Sciatic nerve (tissue), 2 donors: Measurements from ENCODE around the gene COL6A1. TPM values are rescaled to one million over a fixed set of nuclear protein-coding genes. Genes with fewer than 3 reads are reported as not detected.
"Not testable (repeated sequence)": the region's sequence is repeated elsewhere in the genome, so short reads cannot be mapped to it uniquely, and the experiment has no call there.

Source experiments
- ATAC-seq: fragments of 200-7000 bp; cut with Tn5 transposase; one replicate; pipeline ENCODE4 v1.9.1; 2020; ENCODE audit warnings: mild to moderate bottlenecking, moderate library complexity
- DNase-seq: peaks from one replicate; pipeline ENCODE4 v3.0.0-alpha.2; 2020; ENCODE audit warnings: low spot score
- intact Hi-C: fragments of 100-400 bp; cut with DNase I; formaldehyde crosslinking; loops from one replicate; pipeline ENCODE4 v1.14.2; 2022
- total RNA-seq: library from RNA; stranded (reverse); fragmentation: NEBNext Ultra II Directional; extraction: Animal tissue kit (Norgen Biotek cat#: 25700); gene quantifications from one replicate; pipeline ENCODE4 v1.2.1, GENCODE V29; 2021
- donor health status: DM: no; HTN: no; CAD: no.
- donor health status: DM: no; HTN: no; CAD: no.

The COL6A1 gene
- total RNA-seq, 1 donor from 2014 or later: 247 TPM

DNA sequence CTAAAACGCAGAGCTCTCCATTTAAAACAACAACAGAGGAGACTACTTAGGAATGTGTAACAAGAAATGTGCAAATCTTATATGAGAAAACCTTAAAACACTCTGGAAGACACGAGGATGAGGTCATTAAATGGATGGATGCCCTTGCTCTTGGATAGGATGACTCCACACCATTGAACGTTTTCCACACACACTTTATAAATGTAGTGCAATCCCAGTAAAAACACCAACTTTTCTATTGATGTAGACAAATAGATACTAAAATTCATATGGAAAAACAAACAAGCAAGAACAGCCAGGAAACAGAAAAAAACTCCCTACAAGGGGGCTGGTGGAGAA is 18.4 kb upstream of the COL6A1 start:
- intact Hi-C loops: no loop called here
- ATAC-seq (no peak), DNase-seq (no peak)

- intact Hi-C loops: no loop called here
- ATAC-seq: no peak
- DNase-seq: no peak
These were observed 16.9 kb upstream of the COL6A1 start for GRCh38 chr21:45964649-45965048.

DNA sequence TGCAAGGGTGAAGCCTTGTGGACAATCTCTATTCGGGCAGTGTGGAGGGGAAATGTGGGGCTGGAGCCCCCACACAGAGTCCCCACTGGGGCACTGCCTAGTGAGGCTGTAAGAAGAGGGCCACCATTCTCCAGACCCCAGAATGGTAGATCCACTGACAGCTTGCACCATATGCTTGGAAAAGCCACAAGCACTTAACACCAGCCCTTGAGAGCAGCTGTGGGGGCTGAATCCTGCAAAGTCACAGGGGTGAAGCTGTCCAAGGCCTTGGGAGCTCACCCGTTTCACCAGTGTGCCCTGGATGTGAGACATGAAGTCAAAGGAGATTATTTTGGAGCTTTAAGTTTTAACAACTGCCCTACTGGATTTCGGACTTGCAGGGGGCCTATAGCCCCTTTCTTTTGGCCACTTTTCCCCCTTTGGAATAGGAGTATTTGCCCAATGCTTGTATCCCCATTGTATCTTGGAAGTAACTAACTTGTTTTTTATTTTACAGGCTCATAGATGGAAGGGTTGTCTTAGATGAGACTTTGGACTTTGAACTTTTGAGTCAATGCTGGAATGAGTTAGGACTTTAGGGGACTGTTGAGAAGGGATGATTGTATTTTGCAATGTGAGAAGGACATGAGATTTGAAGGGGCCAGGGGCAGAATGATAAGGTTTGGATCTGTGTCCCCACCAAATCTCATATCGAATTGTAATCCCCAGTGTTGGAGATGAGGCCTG is 16.3 kb upstream of the COL6A1 start:
- intact Hi-C loops: no loop called here
- DNase-seq (no peak), ATAC-seq (no peak)

DNA sequence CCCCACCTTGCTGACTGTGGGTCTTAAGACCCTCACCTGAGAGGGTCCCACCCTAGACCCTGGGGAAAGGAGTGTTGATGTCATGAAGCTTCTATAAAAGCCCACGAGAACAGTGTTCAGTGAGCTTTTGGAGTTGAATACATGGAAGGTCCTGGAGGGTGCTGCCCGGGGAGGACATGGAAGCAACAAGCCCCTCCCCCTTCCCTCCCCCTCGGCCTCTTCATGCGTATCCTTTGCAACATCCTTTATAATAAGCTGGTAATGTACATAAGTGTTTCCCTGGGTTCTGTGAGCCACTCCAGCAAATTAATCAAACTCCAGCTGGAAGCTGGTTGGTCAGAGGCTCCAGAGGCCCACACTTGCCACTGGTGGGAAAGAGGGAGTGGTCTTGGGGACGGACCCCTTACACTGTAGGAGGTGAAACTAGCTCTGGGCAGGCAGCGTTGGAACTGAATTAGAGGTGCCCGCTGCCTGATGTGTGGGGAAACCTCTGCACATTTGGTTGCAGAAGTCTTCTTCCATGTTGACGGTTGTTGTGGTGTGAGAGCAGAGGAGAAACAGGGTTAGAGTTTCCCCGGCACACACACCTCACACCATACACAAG is 14.7 kb upstream of the COL6A1 start:
- DNase-seq: no peak

DNA sequence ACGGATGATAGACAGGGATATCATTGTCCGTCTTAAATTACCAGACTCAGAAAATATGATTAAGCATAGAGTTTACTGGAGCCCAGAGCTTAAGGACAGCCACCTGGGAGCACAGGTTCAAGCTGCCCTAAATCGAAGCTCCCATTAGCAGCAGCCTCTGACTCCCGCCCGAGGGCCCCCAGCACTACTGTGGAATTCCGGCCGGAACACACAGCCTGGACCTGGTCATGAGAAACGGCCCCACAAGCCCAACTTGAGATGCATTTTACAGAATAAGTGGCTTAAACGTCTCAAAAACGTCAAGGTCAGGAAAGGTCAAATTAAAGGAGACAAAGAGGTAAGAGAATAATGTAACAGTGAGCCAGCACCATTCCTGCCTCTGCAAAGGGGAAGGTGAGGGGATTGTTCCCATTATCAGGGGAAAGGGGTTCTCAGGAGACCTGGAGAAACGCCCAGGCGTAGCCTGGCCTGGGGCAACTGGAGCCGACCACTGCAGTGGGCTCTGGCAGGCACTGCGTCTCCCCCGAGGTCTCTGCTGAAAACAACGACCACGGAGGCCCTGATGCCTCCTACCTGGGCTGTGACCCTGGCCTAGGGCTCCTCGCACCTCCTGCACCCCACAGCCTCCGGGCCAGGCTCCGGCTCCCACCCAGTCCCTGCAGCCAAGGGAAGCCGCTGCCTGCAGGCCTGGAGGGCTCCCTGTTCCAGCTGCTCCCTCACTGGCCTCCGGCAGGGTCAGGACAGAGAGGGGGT is 11.5 kb upstream of the COL6A1 start:
- intact Hi-C loops: loop anchor here (5.0 kb wide), 1 partner anchor 127 kb away; the partner anchor contains the start of gene COL6A2
- ATAC-seq (no peak), DNase-seq (no peak)

More for the DNA sequence above, 14.7 kb upstream of the COL6A1 start:
- no peak for ATAC-seq
- intact Hi-C loops: no loop called here

GRCh38 chr21:45970674-45971615 is 10.6 kb upstream of the COL6A1 start:
- ATAC-seq: peak; percentile 72
- peak; percentile 86 for DNase-seq
- intact Hi-C loops: loop anchor here (5.0 kb wide), 1 partner anchor 126 kb away; the partner anchor contains the start of gene COL6A2

- ATAC-seq: peak; percentile 65
- DNase-seq: peak; percentile 73
- intact Hi-C loops: loop anchor here (5.0 kb wide), 1 partner anchor 126 kb away; the partner anchor contains the start of gene COL6A2
These were observed 9.8 kb upstream of the COL6A1 start for GRCh38 chr21:45971616-45972352.

- ATAC-seq (peak; percentile 22), DNase-seq (peak; percentile 80)
- intact Hi-C loops: loop anchor here (5.0 kb wide), 1 partner anchor 125 kb away; the partner anchor contains the start of gene COL6A2
These were observed 9.2 kb upstream of the COL6A1 start for GRCh38 chr21:45972353-45972715.

DNA sequence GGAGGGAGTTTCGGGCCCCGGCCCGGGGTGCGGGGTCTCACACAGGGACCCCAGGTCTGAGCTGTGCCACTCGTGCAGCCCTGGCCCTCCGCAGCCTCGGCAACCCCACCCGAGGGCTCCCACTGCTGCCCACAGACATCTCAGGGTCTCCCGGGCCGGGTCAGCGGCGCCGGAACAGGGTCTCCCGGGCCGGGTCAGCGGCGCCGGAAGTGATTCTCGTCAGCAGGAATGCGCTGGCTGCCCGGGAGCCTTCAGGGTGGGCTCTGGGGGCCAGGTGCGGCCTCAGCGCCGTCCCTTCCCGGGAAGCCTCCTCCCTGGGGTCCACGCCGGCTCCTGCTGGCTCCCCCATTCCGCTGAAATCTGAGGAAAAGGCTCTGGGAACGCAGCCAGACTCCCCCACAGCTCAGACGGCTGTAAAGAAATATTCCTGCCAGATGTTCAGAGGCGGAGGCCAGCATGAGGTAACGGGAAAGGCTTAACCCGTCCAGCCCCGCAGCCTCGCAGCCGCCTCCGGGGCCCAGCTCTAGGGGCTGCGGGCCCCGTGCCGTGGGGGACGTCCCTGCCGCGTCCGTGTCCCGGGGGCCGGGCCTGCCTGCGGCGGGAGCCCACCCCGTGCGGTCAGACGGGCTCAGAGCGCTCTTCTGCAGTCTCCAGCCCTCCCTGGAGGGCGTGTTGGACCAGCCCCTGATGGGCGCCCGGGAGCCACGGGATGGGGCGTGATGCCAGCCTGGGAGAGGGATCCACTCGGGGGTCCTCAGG is 8.7 kb upstream of the COL6A1 start:
- intact Hi-C loops: loop anchor here (5.0 kb wide), 1 partner anchor 124 kb away; the partner anchor contains the start of gene COL6A2
- DNase-seq (peak; percentile 91), ATAC-seq (peak; percentile 26)

DNA sequence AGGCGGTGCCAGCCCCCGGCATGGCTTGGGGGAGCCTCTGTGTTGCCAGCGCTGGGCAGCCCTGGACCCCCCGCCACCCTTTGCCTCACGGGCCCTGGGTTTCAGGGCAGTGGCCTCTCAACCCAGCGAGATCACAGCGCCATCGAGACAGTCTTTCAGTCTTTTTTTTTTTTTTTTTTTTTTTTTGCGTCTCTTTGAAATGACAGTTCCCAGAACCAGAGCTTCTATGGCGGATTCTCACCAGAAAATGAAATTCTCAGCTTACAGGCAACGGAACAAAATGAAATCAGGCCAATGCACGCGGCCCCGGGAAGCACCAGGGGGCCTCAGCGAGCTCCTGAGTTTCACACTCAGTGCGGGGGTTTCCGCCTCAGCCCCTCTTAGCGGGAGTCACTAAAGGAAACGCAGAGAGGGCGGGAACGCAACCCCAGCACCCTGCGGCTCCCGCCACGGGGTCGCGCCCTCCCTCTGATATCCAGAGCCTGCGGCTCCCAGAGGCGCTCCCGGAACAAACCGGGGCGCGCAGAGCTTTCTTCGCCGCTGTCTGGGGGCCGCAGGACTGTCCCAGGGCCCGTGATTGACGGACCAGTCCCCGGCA is 8.0 kb upstream of the COL6A1 start:
- peak; percentile 27 for ATAC-seq
- intact Hi-C loops: loop anchor here (5.0 kb wide), 1 partner anchor 124 kb away; the partner anchor contains the start of gene COL6A2
- DNase-seq: peak; percentile 91

- intact Hi-C loops: loop anchor here (5.0 kb wide), 1 partner anchor 123 kb away; the partner anchor contains the start of gene COL6A2
- DNase-seq (peak; percentile 80), ATAC-seq (peak; percentile 43)
These were observed 7.2 kb upstream of the COL6A1 start for GRCh38 chr21:45974073-45975019.

GRCh38 chr21:45975020-45975666 is 6.4 kb upstream of the COL6A1 start:
- DNase-seq: peak; percentile 79
- intact Hi-C loops: no loop called here

GRCh38 chr21:45975667-45976409 is 5.7 kb upstream of the COL6A1 start:
- DNase-seq, intact Hi-C loops, ATAC-seq: not testable (repeated sequence)

More at GRCh38 chr21:45975020-45975666, 6.4 kb upstream of the COL6A1 start:
- peak; percentile 3 for ATAC-seq

DNA sequence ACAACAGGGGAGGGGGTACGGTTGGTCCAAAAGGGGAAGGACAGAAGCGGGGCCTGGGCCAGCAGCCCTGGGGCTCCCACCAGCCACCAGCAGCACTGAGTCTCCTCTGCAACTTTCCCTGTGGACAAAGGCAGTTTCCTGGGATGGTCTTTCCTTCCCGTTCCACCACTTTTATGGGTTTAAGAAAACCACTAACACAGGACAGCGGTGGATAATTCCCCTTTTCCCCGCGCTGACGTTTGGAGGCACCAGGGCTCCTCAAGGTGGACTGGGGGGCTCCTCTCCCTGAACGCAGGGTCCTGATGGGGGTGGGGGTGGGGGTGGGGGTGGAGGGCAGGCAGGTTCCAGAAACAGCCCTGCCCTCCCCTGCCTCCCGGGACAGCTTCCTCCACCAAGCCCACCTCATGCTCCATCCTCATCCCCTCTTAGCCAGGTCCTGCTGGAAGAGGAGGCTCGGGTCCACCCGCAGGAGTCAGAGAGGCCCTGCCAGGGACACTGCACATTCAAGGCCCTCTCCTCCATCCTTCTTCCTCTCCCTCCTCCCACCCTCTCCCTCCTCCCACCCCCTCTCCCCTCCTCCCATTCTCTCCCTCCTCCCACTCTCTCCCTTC is 4.8 kb upstream of the COL6A1 start:
- DNase-seq (no peak), ATAC-seq (no peak)
- intact Hi-C loops: no loop called here
